Measurements from ENCODE around the gene HLA-DMB.

Gene HLA-DMB

DNA sequence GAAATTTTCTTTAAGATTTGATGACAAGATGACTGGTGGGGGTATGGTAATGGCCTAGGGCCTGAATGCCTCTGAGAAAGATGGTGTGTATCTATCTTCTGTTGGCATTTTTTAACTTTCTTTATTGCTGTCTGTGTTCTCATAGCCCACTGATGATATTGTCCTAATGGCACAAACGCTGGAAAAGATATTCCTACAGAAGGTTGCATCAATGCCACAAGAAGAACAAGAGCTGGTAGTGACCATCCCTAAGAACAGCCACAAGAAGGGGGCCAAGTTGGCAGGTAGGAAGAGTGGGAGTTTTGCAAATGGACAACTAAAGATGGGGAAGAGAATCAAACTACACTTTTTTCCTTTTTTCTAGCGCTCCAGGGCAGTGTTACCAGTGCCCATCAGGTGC is 35.1 kb upstream of the HLA-DMB start:
- TF ChIP-seq ZNF274 (IDR thresholded peaks at IDR 0.05; ENCODE audit: low read depth, low read length) = no peak
- H3K4me3 ChIP-seq (ENCODE audit: low read length) = peak overlapping the region; percentile 99

DNA sequence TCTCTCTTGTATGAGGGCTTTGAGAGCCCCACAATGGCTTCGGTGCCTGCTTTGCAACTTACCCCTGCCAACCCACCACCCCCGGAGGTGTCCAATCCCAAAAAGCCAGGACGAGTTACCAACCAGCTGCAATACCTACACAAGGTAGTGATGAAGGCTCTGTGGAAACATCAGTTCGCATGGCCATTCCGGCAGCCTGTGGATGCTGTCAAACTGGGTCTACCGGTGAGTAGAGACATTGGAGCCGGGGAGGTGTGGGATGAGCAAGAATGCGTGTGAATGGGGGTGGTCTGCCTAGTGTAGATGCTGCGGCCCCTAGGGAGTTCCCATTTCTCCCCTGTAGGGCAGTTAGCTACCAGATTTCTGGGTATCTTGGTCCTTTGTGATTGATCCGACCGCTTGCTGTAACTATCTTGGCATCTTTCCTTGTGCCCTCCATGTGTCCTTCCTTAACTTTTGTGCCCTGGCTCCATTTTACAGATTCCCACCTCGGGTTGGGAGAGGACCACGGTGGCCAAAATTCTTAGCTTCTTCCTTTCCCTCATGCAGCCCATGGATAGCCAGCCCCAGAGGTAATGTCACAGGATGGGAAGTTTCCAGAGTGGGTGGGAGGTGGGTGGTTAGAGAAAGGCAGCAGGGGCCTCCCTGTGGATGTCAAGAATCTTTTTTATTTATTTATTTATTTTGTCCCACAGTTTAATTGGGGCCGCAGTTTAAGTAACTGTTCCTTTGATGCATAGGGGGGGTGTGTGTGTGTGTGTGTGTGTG is 33.9 kb upstream of the HLA-DMB start:
- no peak for TF ChIP-seq ZNF274 (IDR thresholded peaks at IDR 0.05; ENCODE audit: low read depth, low read length)
- peak overlapping the region; percentile 99 for H3K4me3 ChIP-seq (ENCODE audit: low read length)

DNA sequence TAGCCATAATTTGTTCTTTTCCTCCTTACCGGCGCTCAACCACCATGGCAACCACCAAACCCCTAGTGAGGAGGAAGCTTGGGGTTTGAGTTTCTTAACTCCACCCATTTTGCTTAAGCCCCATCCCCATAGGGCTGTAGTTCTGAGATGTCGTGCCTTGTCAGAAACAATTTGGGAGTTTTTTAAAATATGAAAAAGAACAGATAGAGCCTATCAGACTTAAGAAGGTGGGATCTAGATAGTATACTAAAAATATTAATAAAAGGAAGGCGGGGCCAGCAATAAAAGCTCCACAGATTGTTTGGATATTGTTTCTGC is 33.1 kb upstream of the HLA-DMB start:
- peak overlapping the region; percentile 99 for H3K4me3 ChIP-seq (ENCODE audit: low read length)
- TF ChIP-seq ZNF274 (IDR thresholded peaks at IDR 0.05; ENCODE audit: low read depth, low read length) = no peak

DNA sequence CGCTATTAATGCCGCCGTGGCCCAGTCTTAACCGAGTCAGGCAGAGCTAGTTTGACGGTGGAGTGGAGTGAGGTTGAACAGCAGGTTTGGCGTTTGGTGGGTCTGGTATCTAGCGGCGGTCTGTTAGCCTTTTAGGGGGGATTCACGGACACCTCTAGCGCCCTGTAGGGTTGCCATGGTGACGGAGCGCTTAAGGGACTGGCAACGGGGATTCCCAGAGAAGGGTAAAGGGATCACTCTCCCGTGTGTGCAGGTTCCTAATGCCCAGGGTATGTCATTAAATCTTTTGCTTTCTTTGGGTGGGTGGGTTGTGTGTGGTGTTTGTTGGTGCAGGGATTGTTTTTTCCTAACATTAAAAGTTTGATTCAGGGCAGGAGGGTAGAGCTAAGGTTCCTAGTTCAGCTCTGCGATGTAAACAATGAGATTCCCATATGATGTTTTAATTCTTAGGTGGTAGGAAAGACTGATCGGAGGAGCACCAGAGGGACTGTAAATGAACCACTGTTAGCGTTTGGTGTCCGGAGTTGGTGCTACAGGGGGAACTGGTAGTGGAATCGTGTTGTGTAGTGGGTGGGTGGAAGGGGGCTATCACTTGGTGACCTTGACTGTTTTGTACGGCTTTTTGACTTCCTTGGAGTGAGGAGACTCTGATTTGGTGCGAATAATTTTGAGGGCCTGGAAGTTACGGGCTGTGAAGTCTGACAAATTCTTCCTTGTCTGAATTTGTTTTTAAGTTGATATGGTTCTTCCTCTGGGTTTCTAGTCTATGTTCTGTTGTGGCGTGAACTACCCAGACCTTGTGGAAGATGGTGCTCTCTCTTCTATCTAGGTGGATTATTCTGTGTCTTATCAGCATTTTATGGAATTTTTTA is 32.6 kb upstream of the HLA-DMB start:
- peak overlapping the region; percentile 99 for H3K4me3 ChIP-seq (ENCODE audit: low read length)

DNA sequence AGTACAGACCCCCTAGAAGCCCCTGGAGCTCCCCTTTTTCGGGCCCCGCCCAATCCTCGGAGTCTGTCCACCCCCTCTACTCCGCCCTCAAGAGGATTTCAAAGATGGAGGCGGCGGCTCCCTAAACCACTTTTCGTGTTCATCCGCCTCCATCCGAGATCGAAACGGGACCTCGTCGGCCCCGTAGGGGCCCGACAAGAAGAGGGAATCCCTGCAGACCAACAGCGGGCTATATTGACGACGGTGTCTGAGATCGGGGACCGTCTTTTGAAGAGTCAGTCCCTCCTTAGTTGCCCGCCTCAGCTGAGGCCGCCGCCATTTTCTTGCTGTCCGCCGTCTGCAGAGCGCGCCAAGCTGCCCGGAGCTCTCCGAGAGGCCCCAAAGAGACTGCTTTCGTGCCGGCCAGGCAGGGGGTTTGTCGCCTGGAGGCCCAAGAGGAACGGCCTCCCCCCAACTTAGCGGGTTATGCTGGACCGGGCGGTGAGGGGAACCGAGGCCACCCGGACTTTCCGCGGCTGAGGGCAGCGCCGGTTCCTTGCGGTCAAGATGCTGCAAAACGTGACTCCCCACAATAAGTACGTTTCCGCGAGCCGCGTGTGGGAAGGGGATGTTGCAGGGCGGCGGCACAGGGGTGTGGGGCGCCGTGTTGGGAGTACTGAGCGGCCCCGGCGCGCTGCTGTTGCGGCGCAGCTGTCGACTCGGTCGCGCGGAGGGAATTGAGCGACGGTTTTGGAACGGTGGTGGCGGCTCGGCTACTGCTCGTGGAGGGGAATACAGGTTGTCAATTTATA is 31.7 kb upstream of the HLA-DMB start:
- H3K4me3 ChIP-seq (ENCODE audit: low read length) = peak overlapping the region; percentile 99
- no peak for TF ChIP-seq ZNF274 (IDR thresholded peaks at IDR 0.05; ENCODE audit: low read depth, low read length)

More for the DNA sequence above, 32.6 kb upstream of the HLA-DMB start:
- no peak for TF ChIP-seq ZNF274 (IDR thresholded peaks at IDR 0.05; ENCODE audit: low read depth, low read length)

DNA sequence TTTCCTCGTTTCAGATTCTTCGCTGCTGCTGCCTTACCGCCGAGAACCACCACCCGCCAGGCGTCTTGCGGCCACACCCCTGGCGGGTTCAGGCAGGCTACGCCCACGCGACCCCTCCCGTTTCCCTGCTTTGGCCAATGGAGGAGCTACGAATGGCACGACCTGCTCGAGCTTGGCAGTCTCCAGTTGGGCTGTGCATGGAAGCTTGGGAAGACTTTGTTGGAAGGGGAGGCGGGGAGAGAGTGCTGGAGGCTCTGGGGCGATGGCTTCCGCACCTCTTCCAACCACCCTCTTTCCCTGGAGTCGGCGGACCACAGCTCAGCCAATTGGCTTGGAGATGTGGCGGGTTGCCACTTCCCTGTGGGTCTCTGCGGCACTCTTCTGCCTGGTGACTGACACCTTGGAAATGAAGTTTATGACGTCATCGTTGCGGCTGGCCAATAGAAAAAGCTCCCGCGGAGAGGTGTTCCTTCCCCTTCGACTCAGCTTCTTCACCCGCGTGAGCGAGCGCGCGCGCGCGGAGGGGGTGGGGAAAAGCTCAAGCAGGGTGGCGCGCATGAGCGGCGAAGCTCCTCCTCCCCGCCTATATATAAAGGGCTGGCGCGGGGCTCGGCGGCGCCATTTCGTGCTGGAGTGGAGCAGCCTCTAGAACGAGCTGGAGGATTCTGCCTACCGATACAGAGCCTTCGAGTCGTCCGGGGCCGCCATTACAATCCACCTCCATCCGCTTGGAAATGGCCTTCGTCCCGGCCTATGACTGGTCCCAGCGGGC is 30.9 kb upstream of the HLA-DMB start:
- TF ChIP-seq ZNF274 (IDR thresholded peaks at IDR 0.05; ENCODE audit: low read depth, low read length) = no peak
- peak overlapping the region; percentile 99 for H3K4me3 ChIP-seq (ENCODE audit: low read length)

DNA sequence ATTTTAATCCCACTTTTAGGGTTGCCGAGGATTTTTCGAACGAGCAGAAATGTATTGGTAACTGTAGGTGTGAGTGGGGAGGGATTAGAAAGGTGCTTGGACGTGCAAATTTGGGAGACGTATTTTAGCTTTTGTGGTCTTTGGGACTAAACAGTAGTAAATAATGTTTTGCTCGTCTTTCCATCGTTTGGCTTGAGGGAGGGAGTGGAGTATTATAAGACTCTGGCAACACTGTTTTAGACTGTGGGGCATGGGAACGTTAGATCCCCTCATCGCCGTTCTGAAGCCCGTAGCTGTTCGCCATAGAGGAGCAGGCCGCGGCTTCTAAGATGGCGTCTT is 30.4 kb upstream of the HLA-DMB start:
- TF ChIP-seq ZNF274 (IDR thresholded peaks at IDR 0.05; ENCODE audit: low read depth, low read length) = no peak

DNA sequence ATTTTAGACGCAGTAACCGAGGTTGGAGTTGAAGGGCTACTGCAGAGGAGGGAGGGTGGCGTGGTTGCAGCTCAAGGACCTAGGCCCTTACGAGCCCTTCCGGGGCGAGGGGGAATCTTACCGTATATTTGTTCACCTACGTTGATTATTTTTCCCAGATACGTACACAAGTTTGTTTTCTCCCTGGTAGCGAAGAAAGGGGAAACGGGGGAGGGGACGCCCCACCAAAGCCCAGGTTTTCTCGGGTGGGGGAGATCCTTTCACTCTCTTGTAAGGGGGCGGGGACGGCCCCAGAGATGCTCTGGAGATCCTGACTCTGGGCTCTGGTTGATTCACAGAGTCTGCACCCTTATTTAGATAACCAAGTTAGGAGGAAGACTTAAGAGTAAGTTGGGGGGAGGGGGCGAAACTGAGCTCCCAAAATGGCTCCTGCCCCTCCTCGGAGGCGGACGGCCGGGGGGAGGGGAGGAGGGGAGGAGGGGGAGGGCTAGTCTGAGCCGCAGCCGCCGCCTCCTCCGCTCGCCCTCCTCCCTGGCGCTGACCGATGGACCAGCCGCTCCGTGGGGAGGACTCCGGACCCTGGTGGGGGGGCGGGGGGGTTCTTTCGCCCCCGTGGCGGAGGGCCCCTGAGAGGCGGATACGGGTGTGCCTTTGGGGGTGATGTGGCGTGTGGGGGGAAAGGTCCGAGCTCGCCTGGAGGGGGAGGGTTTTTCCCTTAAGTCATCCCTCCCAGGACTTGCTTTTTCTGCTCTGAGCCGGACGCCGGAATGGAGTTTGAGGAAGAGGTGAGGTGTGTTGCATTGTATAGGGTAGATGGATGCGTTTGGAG is 29.8 kb upstream of the HLA-DMB start:
- peak overlapping the region; percentile 98 for H3K4me3 ChIP-seq (ENCODE audit: low read length)
- TF ChIP-seq ZNF274 (IDR thresholded peaks at IDR 0.05; ENCODE audit: low read depth, low read length) = no peak

More for the DNA sequence above, 30.4 kb upstream of the HLA-DMB start:
- H3K4me3 ChIP-seq (ENCODE audit: low read length) = peak overlapping the region; percentile 98

DNA sequence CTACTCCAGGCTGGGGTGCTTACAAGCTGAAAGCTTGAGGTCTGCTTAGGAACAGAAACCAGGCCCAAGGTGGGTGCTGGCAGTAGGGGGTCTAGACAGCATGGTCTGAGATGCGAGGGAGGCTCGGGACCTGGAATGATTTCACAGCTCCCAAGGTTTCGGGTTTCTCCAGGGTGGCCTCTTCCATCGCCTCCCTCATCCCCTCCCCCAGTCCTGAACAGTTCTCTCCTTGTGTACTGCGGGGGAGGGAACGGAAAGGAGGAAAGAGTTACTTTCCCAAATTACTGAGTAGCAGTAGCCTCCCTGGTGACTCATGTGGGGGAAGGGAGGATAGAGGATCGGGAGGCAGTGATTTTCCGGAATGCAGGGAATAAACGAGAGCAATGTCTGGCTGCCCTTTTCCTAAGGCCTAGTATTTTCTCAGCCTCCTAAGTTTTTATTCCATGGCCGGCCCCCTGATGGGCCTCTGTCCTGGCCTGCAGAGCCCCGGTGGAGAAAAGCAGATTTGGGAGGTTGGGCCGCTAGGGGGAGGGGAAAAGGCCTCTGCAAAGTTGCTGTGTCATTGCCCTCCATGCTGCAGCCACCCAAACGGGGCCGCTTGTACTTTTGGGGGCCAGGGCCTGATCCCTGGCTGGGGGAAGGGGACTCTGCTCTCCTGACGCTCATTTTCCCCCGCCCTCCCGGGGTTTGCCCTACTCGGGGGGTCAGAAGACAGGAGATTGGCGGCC is 29.0 kb upstream of the HLA-DMB start:
- no peak for TF ChIP-seq ZNF274 (IDR thresholded peaks at IDR 0.05; ENCODE audit: low read depth, low read length)
- peak overlapping the region; percentile 86 for H3K4me3 ChIP-seq (ENCODE audit: low read length)

DNA sequence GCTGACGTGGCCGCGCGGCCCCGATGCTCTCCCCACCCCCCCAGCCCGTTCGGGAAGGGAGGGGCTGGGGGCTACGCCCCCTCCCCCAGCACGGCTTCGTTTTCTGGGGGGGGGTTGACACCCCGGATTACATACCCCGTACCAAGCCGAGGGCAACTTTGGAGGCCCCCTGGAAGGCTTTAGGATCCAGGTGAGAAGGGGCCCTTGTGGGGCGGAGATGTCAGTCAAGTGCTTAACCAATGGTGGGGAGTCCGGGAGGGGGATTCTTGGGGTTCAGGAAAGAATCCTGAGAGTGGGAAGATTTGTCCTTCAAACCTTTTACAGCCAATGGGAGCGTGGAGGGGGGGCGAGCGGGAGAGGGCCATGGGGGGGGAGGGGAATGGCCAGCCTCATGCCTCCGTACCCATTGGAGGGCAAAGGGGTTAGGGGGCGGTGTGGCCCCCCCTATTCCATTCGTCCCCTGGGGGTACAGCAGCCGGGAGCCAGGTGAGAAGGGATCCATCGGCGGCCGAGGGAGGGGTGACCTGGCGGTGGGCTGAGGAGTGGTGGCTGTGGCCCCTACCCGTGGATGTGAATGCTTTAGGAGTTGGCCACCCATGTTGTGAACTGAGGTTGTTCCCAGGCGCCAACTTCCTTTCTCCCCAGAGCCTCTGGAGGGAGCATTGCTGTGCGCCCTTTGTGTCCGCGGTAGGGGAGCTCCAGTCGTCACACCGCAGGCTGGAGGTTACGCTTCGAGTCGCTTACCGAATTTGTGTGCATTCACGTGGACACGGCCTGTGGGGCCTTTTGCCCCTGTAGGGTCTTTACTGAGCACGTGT is 28.2 kb upstream of the HLA-DMB start:
- no peak for TF ChIP-seq ZNF274 (IDR thresholded peaks at IDR 0.05; ENCODE audit: low read depth, low read length)
- H3K4me3 ChIP-seq (ENCODE audit: low read length) = peak overlapping the region; percentile 86

DNA sequence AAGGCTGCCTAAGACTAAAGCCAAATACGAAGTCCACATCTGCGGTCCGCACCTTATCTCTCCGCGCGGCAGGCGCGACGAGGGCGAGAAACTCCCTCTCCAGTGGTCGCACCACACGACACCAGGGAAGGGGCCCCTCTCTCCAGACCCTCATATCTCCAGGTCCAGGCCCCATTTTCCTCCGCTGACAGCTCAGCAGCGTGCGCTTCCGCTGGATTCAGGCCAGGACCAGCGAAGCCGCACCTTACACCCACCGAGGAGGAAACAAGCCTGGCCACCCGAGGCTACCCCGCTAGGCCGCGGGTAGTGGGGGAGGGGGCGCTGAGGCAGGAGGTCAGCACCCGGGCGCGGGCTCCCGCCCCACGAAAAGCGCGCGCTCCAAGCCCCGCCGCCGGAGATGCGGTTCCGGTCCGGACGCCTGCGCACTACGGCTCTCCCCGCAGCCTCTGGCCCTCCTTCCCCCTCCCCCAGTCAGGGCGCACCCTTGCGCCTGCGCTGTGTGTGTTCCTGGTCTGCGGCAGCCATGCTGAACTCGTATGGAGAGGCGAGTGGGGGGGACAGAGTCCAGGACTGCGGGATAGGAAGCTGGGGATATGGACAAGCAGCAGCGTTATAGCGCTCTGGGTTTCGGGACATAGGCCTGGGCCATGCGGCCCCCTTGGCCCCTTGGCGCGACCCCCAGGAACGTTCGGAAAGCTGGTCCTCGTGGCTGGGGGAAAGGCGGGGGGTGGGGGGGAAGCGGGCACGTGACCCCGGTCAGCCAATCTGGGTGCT is 27.5 kb upstream of the HLA-DMB start, which contains the start of gene BRD2:
TSS of gene BRD2 (plus strand) at position 502 of the 774 bp plus-strand sequence. CDS start 4,305 bp downstream, outside the sequence.
- no peak for TF ChIP-seq ZNF274 (IDR thresholded peaks at IDR 0.05; ENCODE audit: low read depth, low read length)
- peak within 1 kb of the TSS; percentile 86 for H3K4me3 ChIP-seq (ENCODE audit: low read length)
